Right ventricle myocardium superior (tissue), 1 donor: ENCODE data around the gene CD300H. TPM values are rescaled to one million over a fixed set of nuclear protein-coding genes. Genes with fewer than 3 reads are reported as not detected.

Source experiments
- ATAC-seq: fragments of 200-7000 bp; cut with Tn5 transposase; one replicate; pipeline ENCODE4 v1.9.1; 2020; ENCODE audit warnings: mild to moderate bottlenecking; ENCODE audit not compliant: poor library complexity
- DNase-seq: peaks from one replicate; pipeline ENCODE4 v3.0.0-alpha.2; 2020
- intact Hi-C: fragments of 100-400 bp; cut with DNase I; formaldehyde crosslinking; loops from one replicate; pipeline ENCODE4 v1.11.2; 2022
- long read RNA-seq: library from polyadenylated mRNA; unstranded; transcript quantifications from one replicate; pipeline ENCODE4 v2.0.0, GENCODE V29; 2021
- total RNA-seq: library from RNA; stranded (reverse); fragmentation: NEBNext Ultra II Directional; extraction: Animal tissue kit (Norgen Biotek cat#: 25700); gene quantifications from one replicate; pipeline ENCODE4 v1.2.1, GENCODE V29; 2021
- donor health status: DM: no; HTN: yes; CAD: no; lungs with severe emphysema.

CD300H gene
- total RNA-seq, result not detected
- long read RNA-seq, result 0 reads

- intact Hi-C loops, result no loop called here
- DNase-seq (peak; percentile 58), ATAC-seq (peak; percentile 61)
Measured at GRCh38 chr17:74567397-74567796, at the start of gene CD300H. Gene CD300H, minus strand, starts transcription at chr17:74567509.

DNA sequence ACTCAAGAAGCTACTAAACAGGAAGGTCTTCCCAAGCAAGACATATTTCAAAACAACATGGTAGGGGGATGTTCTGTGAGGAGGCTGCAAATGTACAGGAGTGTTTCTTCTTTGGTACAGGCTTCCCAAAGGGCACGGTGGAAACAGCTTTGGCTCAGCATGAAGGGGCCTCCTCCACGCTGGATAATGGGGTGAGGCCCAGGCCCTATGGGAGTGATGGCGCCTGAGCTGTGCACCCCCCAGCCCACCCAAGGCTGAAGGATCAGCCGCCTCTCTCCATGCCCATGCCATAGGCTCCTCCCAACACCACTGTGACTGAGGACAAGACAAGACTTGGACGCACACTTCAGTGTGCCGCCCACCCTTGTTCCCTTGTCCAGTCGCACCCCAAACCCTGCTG lies 49.4 kb upstream of the CD300H start:
- intact Hi-C loops, result no loop called here
- no peak for ATAC-seq
- DNase-seq, result no peak

GRCh38 chr17:74612046-74612445 lies 44.7 kb upstream of the CD300H start:
- intact Hi-C loops, result no loop called here
- DNase-seq, result no peak
- ATAC-seq, result no peak

DNA sequence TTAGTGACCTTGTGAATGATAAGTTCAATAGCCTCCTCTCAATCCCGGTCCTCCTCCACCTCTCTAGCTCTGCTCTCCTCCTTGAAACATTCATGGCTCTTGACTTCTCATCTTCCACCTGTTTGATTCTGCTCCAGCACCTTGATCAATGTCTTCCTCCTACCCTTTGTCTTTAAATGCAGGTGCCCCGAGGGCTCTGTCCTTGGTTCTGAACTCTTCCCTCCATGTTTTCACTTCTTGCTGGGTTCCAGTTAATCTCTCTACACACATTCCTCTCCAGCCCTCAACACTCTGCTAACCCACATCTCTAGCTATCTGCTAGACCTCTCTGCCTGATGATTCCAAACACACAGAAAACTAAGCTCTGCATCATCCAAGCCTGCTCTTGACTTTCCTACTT lies 42.8 kb upstream of the CD300H start:
- intact Hi-C loops, result no loop called here
- DNase-seq (no peak), ATAC-seq (no peak)

DNA sequence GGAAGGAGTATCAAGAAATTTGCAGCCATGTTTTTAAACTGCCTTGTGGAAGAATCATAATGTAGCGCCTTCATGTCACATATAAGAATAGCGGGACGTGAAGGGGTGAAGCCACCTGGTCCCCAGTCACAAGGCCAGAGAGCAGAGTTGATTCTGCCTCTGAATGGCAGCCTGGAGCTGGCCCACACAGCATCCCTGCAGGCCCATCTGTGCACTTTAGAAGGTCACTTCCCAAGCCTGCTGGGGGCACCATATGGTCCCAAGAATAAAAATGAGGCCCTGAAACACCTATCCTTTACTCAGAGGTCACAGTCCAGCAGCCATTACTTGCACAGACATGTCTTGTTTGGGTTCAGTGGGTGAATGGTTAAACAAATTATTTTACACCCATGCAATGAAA lies 41.2 kb upstream of the CD300H start:
- intact Hi-C loops, result no loop called here
- ATAC-seq (no peak), DNase-seq (no peak)

DNA sequence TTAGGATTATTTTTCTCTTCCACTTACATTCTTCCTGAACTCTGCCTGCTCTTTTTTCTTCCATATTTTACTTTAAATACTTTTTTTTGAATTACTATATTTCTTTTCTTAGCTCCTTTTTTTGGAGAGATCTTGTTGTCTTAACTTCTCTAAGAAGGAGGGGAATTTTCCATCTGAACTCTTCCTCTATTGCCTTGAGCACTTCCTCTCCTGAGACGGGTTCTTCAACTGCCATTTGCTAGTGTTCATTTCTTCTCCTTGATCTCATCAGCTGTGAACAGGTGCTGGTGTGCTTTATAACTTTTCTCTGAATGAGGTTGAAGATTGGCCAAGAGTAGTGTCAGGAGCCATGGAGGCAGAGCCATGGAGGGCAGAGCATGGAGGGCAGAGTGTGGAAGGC lies 39.9 kb upstream of the CD300H start:
- DNase-seq (no peak), ATAC-seq (no peak)
- intact Hi-C loops, result no loop called here

GRCh38 chr17:74606050-74606449 lies 38.7 kb upstream of the CD300H start:
- no peak for ATAC-seq
- no peak for DNase-seq
- intact Hi-C loops, result no loop called here

- ATAC-seq, result peak; percentile 65
- intact Hi-C loops, result no loop called here
- peak; percentile 77 for DNase-seq
Measured at GRCh38 chr17:74605361-74605760, 38.1 kb upstream of the CD300H start.

DNA sequence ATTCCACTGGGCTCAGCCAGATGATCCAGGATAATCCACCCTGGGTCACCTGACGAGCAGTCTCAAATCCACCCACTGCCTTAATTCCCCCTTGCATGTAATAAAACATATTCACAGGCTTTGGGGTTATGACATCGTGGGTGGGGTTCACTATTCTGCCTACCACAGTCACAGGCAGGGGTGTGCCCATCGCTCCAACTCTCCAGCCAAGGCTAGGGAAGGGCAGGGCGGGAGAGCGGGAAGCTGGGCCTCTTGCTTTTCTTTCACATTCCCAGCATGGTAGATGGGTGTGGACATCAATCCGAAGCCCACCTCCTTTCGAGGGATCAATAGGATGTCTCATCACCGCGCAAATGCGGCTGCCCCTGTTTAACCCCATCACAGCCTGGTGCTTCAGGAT lies 37.5 kb upstream of the CD300H start:
- DNase-seq, result no peak
- no peak for ATAC-seq
- intact Hi-C loops, result no loop called here

DNA sequence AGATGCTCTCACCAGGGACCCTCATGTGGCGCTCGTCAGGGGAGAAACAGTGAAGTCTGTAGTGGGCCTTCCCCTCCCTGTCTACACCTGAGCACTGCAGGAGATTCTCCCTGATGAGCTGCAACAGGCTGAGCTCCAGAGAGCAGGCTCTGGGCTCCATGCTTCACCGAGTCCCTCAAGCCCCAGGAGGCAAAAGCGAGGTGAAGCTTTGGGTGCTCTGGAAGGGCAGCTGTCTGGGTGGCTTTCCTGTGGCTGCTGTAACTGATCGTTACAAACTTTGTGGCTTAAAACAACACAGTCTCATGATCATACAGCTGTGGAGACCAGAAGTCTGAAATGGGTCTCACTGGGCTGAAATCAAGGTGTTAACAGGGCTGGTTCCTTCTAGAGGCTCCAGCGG lies 36.9 kb upstream of the CD300H start:
- ATAC-seq, result no peak
- intact Hi-C loops, result no loop called here

GRCh38 chr17:74603746-74604145 lies 36.4 kb upstream of the CD300H start:
- no peak for ATAC-seq
- intact Hi-C loops, result no loop called here
- DNase-seq, result no peak

More for the DNA sequence above, 36.9 kb upstream of the CD300H start:
- DNase-seq, result no peak

- intact Hi-C loops, result no loop called here
- ATAC-seq (peak; percentile 10), DNase-seq (no peak)
Measured at GRCh38 chr17:74603037-74603635, 35.8 kb upstream of the CD300H start.

- DNase-seq (no peak), ATAC-seq (no peak)
- intact Hi-C loops, result no loop called here
Measured at GRCh38 chr17:74601944-74602572, 34.7 kb upstream of the CD300H start.

GRCh38 chr17:74599448-74599939 lies 32.2 kb upstream of the CD300H start:
- intact Hi-C loops, result no loop called here
- peak; percentile 63 for DNase-seq
- peak; percentile 72 for ATAC-seq

DNA sequence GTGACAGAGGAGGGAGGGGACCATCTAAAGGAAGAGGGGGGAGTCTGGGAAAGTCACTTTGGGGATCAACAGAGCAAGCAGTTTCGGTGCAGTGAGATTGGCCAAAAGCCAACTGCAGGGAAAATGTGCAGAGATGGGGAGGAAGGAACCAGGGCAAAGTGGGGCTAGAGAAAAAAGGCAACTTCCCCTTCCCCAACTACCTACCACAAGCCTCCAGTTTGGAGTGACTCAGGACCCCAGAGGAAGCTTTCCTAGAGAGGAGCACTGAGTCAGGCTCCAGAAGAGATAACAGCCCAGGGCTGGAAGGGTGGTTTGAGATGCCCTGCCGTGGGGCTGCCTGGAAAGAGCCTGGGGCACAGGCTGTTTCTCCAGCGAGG lies 31.7 kb upstream of the CD300H start:
- ATAC-seq (no peak), DNase-seq (no peak)
- intact Hi-C loops, result no loop called here

DNA sequence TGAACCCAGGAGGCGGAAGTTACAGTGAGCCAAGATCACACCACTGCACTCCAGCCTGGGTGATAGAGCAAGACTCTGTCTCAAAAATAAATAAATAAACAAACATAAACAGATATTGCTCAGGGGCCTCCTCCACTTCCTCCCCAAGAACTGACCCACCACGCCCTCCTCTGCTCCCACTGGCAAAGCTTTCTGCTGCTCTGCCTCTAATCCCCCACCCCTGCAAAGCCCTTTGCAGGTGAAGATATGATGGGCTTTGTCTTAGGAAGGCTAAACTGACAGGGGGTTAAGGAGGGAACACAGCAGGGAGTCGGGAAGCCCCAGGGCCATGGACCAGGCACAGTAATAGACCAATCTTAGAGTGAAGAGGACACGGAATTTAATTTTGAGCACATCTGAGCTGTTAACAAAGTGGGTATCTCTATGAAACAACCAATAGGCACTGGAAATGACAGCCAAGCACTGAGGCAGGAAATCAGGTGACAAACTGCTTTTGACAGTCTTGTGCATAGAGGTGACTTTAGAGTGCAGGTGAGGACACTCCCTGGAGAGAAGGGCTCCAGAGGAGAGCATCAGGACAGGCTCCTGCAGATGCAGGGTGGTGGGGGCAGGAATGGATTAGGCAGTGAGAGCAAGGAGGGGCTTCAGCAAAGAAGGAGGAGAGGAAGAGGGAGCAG lies 31.2 kb upstream of the CD300H start:
- ATAC-seq (no peak), DNase-seq (no peak)
- intact Hi-C loops, result no loop called here

DNA sequence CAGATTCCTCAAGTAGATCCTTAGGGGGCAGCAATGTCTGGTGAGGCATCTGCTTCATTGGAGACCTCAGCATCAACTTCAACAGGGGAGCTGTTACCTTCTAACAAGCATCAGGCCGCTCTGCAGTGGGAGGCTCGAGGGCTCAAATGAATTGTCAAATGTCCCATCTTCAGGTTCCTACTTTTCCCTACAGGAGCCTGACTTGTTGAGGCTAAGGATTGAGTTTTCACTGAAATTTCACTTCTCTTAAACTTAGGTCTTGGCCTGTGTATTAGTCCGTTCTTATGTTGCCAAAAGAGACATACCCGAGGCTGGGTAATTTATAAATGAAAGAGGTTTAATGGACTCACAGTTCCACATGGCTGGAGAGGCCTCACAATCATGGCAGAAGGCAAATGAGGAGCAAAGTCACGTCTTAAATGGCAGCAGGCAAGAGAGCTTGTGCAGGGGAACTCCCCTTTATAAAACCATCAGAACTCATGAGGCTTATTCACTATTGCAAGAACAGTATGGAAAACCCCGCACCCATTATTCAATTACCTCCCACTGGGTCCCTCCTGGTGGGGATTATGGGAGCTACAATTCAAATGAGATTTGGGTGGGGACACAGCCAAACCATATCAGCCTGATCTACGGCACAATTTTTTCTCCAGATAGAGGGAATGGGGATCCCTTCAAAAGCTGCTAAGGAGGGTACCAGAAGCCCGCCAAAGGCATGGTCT lies 29.9 kb upstream of the CD300H start:
- no peak for ATAC-seq
- intact Hi-C loops, result no loop called here
- no peak for DNase-seq

DNA sequence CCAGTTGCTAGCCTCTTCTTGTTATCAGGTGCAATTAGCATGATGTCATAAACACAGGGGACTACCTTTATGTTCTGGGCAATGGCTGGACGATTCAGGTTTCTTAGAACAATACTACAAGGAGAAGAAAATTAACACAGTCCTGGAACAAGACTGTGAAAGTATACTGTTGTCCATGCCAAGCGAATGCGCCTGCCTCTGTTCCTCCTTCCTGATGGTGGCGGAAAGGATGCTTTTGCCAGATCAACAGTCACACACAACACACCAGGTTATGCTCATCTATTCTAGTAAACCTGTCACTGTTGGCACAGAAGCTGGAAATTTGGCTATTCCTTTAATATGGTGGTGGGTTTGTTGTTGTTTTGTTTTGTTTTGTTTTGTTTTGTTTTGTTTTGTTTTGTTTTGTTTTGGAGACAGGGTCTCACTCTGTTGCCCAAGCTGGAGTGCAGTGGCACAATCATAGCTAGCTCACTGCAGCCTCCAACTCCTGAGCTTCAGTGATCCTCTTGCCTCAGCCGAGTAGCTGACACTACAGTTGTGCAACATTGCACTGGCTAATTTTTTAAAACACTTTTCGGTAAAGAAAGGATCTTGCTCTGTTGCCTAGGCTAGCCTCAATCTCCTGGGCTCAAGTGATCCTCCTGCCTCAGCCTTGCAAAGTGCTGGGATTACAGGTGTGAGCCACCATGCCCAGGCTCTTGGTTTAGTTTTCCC lies 27.9 kb upstream of the CD300H start:
- intact Hi-C loops, result no loop called here
- ATAC-seq (no peak), DNase-seq (no peak)
